HG03108 (cell line): ENCODE results near the gene TIPRL.
"Not testable (repeated sequence)": the region's sequence is repeated elsewhere in the genome, so short reads cannot be mapped to it uniquely, and the experiment has no call there.

Experiments used
- ATAC-seq: cut with Tn5 transposase; IDR thresholded peaks from one replicate; pipeline ENCODE4 v1.9.1; 2021; ENCODE audit warnings: moderate library complexity; ENCODE audit not compliant: unreplicated experiment

TIPRL gene

DNA sequence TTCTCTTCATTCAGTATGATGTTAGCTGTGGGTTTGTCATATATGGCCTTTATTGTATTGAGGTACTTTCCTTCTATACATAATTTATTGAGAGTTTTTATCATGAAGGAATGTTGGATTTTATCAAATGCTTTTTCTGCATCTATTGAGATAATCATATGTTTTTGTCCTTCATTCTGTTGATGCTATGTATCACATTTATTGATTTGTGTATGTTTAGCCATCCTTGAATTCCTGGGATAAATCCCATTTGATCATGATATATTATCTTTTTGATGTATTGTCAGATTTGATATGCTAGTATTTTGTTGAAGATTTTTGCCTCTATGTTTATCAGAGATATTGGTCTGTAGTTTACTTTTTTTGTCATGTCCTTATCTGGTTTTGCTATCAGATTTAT is 21.1 kb upstream of the TIPRL start:
- ATAC-seq: no peak

- no peak for ATAC-seq
Observed at GRCh38 chr1:168159251-168159650, 19.5 kb upstream of the TIPRL start.

- ATAC-seq: no peak
Observed at GRCh38 chr1:168159979-168160378, 18.8 kb upstream of the TIPRL start.

GRCh38 chr1:168161459-168161858 is 17.3 kb upstream of the TIPRL start:
- ATAC-seq: no peak

GRCh38 chr1:168163670-168164069 is 15.1 kb upstream of the TIPRL start:
- ATAC-seq: no peak

DNA sequence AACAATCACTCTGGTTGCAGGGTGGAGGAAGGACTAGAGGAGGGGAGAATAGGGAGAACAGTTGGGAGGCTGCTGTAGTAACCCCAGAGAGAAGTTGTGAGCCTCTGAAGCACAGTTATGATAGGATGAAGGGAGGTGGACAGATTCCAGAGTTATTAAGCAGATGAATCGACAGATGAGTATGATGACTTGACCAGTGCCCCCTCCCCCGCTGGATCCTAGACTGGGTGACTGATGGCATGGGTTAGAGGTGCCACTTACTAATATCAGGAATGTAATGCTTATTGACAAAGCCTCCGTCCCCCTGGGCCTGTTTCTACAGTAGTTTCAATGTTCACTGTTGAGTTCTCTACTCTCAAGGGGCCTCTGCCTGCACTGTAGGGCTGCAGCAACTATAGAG is 14.0 kb upstream of the TIPRL start:
- ATAC-seq: no peak

GRCh38 chr1:168167806-168168205 is 11.0 kb upstream of the TIPRL start:
- no peak for ATAC-seq

GRCh38 chr1:168170564-168171508 is 7.9 kb upstream of the TIPRL start:
- ATAC-seq: no peak

DNA sequence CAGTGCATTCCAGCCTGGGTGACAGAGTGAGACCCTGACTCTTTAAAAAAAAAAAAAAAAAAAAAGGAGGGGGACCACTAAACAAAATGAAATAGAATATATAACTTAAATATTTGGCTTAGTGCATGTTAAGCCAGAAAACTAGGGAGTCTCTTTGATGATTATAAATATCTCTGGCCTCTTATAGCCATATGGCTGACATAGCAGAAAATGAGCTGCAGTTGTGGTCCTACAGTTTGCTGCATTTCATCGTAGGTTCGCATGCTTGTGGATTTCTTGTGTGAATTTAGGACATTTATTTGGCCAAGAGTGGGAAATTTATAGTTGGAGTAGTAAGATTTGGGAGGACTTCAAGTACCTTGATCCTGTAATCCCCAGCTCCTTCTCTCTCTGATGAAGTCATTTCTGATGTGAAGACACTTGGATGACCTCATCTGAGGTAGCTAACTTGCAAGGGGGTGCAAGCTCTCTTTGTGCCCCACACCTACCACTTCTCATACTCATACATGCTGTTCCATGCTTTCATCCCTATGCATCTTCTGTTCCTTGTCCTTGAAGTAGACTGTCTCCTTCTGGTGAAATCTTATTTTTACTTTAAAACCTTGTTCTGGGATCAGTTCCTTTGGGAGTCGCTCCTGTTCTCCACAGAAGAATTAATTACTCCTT is 6.4 kb upstream of the TIPRL start:
- no peak for ATAC-seq

GRCh38 chr1:168178227-168178637 is 530 bp upstream of the TIPRL start:
- ATAC-seq: no peak

DNA sequence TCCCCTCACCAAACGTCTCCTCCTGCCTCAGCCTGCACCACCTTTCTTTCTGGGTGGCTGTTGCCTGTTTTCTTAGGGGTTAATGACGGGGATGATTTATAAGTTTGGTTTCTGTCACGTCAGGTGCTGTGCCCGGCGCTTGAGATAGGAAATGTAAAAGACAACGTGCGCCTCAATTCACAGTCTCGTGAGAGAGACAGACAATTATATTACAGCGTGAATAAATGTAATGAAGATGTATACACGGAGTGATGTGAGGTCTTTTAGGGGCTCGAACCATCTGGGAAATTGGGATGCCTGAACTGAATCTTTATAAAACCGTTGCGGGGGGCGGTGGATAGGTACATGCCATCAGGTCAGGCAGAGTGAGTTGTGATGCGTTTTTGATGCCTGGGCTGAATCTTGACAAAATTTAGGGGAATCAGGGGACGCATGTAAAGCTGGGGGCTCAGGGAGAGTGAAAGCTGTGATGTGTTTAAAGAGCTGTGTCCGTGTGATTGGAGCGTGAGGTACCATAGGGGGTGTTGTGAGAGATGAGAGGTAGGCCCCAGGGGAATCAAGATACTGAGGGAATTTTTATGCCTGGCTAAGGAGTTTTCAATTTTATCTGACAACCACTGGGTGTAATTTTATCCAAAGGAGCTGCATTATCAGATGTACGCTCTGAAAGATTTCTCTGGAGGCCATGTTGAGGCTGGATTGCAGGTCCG is 831 bp downstream of the TIPRL start:
- no peak for ATAC-seq

DNA sequence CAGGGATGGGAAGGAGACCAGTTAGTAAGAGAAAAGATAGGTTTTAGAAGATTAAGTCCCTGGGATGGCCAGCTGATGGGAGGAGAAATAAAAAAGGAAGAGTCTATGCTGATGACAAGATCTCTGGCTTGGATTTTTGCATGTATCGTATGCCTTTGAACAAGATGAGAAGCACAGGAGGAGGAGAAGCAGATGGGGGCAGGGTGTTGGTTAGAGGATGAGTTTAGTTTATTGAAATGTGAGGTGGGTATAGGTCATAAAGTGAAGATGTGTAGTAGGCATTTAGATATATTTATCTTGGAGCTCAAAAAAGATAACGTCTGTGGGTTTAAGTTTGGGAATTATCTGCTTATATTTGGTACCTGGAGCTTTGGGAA is 1.4 kb downstream of the TIPRL start:
- ATAC-seq: no peak

GRCh38 chr1:168181063-168181720 is 2.4 kb downstream of the TIPRL start:
- not testable (repeated sequence) for ATAC-seq

GRCh38 chr1:168187177-168187576 is 8.4 kb downstream of the TIPRL start:
- ATAC-seq: no peak

DNA sequence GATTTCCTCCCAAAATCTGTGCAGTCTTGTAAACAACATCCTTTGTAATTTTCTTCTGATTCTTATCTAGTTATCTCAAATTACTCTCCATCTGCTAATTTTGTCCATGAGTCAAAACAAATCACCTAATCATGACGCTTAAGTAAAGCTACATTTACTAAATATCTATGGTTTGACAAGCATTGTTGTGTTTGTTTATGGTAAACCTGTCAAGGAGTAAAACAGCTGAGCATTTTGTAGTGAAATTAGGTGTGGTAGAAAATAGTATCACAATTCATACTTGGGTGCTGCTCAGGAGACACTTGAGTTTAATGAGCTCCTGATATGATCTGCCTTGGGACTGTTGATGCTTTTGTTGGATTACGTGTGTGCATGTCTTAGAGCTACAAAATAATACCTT is 11.6 kb downstream of the TIPRL start:
- no peak for ATAC-seq

DNA sequence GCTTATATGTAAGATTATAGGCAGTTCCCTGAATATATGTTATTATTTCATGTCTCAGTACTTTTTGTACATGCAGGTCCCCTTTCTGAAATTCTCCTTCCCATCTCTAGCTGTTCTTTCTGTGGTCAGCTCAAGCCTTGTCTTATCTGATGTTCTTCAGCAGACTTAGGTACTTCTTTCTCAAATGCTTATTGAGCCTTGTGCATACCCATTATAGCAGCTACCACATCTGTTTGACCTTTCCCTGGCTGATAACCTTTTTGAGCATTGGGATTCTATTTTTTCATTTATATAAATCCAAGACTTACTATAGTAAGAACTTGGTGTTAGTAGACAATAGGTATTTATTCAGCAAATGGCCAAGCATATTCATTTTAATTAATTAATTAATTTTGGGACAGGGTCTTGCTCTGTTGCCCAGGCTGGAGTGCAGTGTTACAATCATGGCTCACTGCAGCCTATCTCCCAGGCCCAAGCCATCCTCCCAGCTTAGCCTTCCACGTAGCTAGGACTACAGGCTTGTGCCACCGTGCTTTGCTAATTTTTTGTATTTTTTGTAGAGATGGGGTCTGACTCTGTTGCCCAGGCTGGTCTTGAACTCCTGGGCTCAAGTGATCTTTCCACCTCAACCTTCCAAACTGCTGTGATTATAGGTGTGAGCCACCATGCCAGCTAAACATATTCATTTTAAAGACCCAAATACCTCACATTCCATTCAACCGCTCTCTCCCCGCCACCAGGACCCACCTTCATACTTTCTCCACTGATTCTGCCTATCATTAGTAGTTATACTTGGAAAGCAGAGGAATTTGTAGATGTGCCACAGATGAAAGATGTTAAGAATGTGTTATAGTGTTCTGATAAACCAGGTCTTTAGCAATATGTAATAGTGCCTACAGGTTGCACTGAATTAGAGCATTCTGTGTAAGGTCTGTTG is 16.7 kb downstream of the TIPRL start:
- ATAC-seq: no peak

DNA sequence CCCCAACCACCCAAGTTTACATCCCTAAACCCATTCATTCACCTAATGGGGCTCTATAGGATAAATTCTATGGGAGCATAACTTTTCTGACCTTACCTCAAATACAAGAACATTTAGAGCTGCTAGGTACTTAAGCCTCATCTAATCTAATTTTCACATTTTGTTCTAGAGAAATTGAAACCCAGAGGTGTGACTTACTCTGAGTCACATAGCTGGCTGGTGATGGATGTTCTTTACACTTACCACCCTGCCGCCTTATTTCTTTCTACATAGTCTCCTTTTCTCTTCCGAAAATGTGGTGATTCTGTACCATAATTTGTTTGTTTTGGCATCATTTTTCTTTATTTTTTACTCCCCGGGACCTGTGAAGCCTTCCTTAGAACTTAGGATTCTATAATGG is 20.3 kb downstream of the TIPRL start:
- no peak for ATAC-seq

DNA sequence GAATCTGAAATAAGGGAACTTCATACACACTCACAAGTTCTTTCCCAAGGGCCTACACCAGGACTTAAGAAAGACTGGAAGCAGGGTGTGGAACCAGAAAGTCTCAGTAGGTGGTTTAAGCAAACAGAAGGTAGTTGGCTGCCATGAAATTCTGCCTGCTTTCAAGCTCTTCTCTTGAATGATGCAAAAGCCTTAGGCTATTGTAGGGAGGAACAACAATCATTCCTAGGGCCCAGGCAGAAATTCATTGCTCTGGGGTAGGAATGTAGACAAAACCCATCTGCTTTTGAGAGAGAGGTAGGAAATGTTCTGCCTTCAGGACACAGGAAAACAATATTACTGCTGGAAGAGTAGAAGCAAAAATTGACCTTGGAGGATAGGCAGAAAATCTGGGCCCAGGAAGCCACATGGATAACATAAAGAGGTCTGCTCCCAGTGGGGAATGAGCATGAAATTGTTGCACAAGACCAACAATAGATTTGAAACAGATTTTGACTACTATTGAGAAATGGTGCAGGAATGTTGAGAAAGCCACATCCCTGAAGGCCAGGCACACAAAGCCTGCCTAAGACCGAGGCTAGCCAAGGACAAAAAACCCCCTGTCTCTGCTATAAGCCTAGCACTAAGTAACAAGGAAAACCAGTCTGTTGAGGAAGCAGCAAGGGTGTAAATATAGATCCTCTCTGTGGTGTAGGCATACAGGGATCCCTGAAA is 24.3 kb downstream of the TIPRL start:
- no peak for ATAC-seq

GRCh38 chr1:168206111-168206510 is 27.3 kb downstream of the TIPRL start:
- ATAC-seq: no peak
